ENCODE measurements around the gene RCAN1. TPM values are rescaled to one million over a fixed set of nuclear protein-coding genes. Genes with fewer than 3 reads are reported as not detected.
"Not testable (repeated sequence)": the region's sequence is repeated elsewhere in the genome, so short reads cannot be mapped to it uniquely, and the experiment has no call there.

The RCAN1 gene
- total RNA-seq, 1 experiment from 2014 or later, result 5.4 TPM

- TF ChIP-seq, protein P1, sequence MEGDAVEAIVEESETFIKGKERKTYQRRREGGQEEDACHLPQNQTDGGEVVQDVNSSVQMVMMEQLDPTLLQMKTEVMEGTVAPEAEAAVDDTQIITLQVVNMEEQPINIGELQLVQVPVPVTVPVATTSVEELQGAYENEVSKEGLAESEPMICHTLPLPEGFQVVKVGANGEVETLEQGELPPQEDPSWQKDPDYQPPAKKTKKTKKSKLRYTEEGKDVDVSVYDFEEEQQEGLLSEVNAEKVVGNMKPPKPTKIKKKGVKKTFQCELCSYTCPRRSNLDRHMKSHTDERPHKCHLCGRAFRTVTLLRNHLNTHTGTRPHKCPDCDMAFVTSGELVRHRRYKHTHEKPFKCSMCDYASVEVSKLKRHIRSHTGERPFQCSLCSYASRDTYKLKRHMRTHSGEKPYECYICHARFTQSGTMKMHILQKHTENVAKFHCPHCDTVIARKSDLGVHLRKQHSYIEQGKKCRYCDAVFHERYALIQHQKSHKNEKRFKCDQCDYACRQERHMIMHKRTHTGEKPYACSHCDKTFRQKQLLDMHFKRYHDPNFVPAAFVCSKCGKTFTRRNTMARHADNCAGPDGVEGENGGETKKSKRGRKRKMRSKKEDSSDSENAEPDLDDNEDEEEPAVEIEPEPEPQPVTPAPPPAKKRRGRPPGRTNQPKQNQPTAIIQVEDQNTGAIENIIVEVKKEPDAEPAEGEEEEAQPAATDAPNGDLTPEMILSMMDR (conservative IDR thresholded peaks at IDR 0.05; ENCODE audit: low read depth, low read length), result no peak
- no peak for TF ChIP-seq EZH2 (IDR thresholded peaks at IDR 0.05; ENCODE audit: borderline replicate concordance, low read depth, low read length, poor library complexity, severe bottlenecking)
- Histone ChIP-seq H3K27me3 (replicated peaks; ENCODE audit: insufficient read depth, low read depth, low read length, poor library complexity) (no peaks in the 10 kb centered on the region), H3K27ac (ENCODE audit: low read depth, low read length, poor library complexity, severe bottlenecking) (no peak overlapping the region), H3K36me3 (ENCODE audit: insufficient read depth, low read length, poor library complexity, severe bottlenecking) (no peaks in the 10 kb centered on the region), H3K4me1 (ENCODE audit: insufficient read depth, low read length, poor library complexity, severe bottlenecking) (no peaks in the 10 kb centered on the region), H3K9me3 (ENCODE audit: low read depth, low read length, poor library complexity, severe bottlenecking) (no peaks in the 10 kb centered on the region), H3K4me3 (ENCODE audit: low read depth, low read length, poor library complexity, severe bottlenecking) (no peak overlapping the region)
- DNase-seq (ENCODE audit: low spot score), result no peak
- BruUV-seq (replicated peaks), result no TSS peak
- POLR2A ChIA-PET (ENCODE audit: low non-redundant PET), result no interaction called here
- intact Hi-C loops (cut with micrococcal nuclease; ENCODE audit: unreplicated experiment), result no loop called here
- CTCF ChIA-PET, result interaction anchor here (0.5 kb wide), 1 partner anchor 1530 kb away, joined by 7 read pairs; no protein-coding TSS in a partner anchor
These were observed 8.3 kb downstream of the RCAN1 start for GRCh38 chr21:34606621-34607020.

DNA sequence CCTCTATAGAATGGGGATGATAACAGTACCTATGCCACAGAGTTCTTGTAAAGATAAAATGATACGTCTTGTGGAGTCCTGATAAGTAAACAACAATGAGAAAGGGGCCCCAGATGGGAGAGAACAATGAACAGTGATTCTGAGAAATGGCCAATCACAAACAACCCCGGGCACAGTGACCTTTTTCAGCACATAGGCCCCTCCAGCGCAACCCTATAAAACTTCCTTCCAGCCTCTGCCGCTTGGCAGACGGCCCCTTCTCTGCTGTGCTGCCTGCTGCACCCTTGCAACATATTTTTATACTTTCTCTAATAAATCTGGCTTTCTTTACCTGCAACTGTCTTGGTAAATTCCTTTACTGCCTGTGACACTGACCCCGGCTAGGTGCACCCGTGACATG lies 8.9 kb downstream of the RCAN1 start:
- Histone ChIP-seq H3K4me3 (ENCODE audit: low read depth, low read length, poor library complexity, severe bottlenecking) (no peak overlapping the region), H3K27ac (ENCODE audit: low read depth, low read length, poor library complexity, severe bottlenecking) (no peak overlapping the region), H3K27me3 (replicated peaks; ENCODE audit: insufficient read depth, low read depth, low read length, poor library complexity) (no peaks in the 10 kb centered on the region), H3K4me1 (ENCODE audit: insufficient read depth, low read length, poor library complexity, severe bottlenecking) (no peaks in the 10 kb centered on the region), H3K9me3 (ENCODE audit: low read depth, low read length, poor library complexity, severe bottlenecking) (no peaks in the 10 kb centered on the region), H3K36me3 (ENCODE audit: insufficient read depth, low read length, poor library complexity, severe bottlenecking) (no peaks in the 10 kb centered on the region)
- CTCF ChIA-PET, result no interaction called here
- POLR2A ChIA-PET (ENCODE audit: low non-redundant PET), result no interaction called here
- BruUV-seq (replicated peaks), result no TSS peak
- no peak for TF ChIP-seq EZH2 (IDR thresholded peaks at IDR 0.05; ENCODE audit: borderline replicate concordance, low read depth, low read length, poor library complexity, severe bottlenecking)
- TF ChIP-seq, protein P1 (conservative IDR thresholded peaks at IDR 0.05; ENCODE audit: low read depth, low read length), result no peak
- intact Hi-C loops (cut with micrococcal nuclease; ENCODE audit: unreplicated experiment), result no loop called here
- DNase-seq (ENCODE audit: low spot score), result no peak

- BruUV-seq (replicated peaks); H3K4me3 ChIP-seq (ENCODE audit: low read depth, low read length, poor library complexity, severe bottlenecking); H3K4me1 ChIP-seq (ENCODE audit: insufficient read depth, low read length, poor library complexity, severe bottlenecking); intact Hi-C loops (cut with micrococcal nuclease; ENCODE audit: unreplicated experiment); H3K27ac ChIP-seq (ENCODE audit: low read depth, low read length, poor library complexity, severe bottlenecking); CTCF ChIA-PET; DNase-seq (ENCODE audit: low spot score); H3K27me3 ChIP-seq (replicated peaks; ENCODE audit: insufficient read depth, low read depth, low read length, poor library complexity); H3K9me3 ChIP-seq (ENCODE audit: low read depth, low read length, poor library complexity, severe bottlenecking); POLR2A ChIA-PET (ENCODE audit: low non-redundant PET); H3K36me3 ChIP-seq (ENCODE audit: insufficient read depth, low read length, poor library complexity, severe bottlenecking): not testable (repeated sequence)
These were observed 10.0 kb downstream of the RCAN1 start for GRCh38 chr21:34604956-34605355.

- intact Hi-C loops (cut with micrococcal nuclease; ENCODE audit: unreplicated experiment), result no loop called here
- BruUV-seq (replicated peaks), result no TSS peak
- H3K36me3 ChIP-seq (ENCODE audit: insufficient read depth, low read length, poor library complexity, severe bottlenecking), result no peaks in the 10 kb centered on the region
- ChIA-PET POLR2A (ENCODE audit: low non-redundant PET) (no interaction called here), CTCF (no interaction called here)
- no peaks in the 10 kb centered on the region for H3K9me3 ChIP-seq (ENCODE audit: low read depth, low read length, poor library complexity, severe bottlenecking)
- no peak overlapping the region for H3K27ac ChIP-seq (ENCODE audit: low read depth, low read length, poor library complexity, severe bottlenecking)
- H3K4me3 ChIP-seq (ENCODE audit: low read depth, low read length, poor library complexity, severe bottlenecking), result no peak overlapping the region
- no peaks in the 10 kb centered on the region for H3K27me3 ChIP-seq (replicated peaks; ENCODE audit: insufficient read depth, low read depth, low read length, poor library complexity)
- no peaks in the 10 kb centered on the region for H3K4me1 ChIP-seq (ENCODE audit: insufficient read depth, low read length, poor library complexity, severe bottlenecking)
- TF ChIP-seq, protein P1 (conservative IDR thresholded peaks at IDR 0.05; ENCODE audit: low read depth, low read length), result no peak
- no peak for TF ChIP-seq EZH2 (IDR thresholded peaks at IDR 0.05; ENCODE audit: borderline replicate concordance, low read depth, low read length, poor library complexity, severe bottlenecking)
- DNase-seq (ENCODE audit: low spot score), result no peak
These were observed 10.4 kb downstream of the RCAN1 start for GRCh38 chr21:34604556-34604955.
